Measurements from ENCODE around the gene ARID2.

Gene ARID2

GRCh38 chr12:45725631-45726602, 3.6 kb upstream of the ARID2 start:
- H3K9me3 ChIP-seq (replicated peaks; ENCODE audit: low read length) = no peaks in the 10 kb centered on the region
- H3K36me3 ChIP-seq (ENCODE audit: insufficient read depth, low read length) = no peaks in the 10 kb centered on the region
- peak overlapping the region; percentile 95 for H3K9ac ChIP-seq (ENCODE audit: low read depth, low read length)
- H3K27me3 ChIP-seq (ENCODE audit: control insufficient read depth, insufficient read depth, low read length) = no peaks in the 10 kb centered on the region
- H3K4me2 ChIP-seq (ENCODE audit: low read length) = peak overlapping the region; percentile 89
- H3K4me1 ChIP-seq (ENCODE audit: control insufficient read depth, insufficient read depth, low read length) = peaks cover 4% of the 10 kb centered on the region
- H3K4me3 ChIP-seq (ENCODE audit: low read length) = peak overlapping the region; percentile 87

- H3K4me1 ChIP-seq (ENCODE audit: control insufficient read depth, insufficient read depth, low read length) = peaks cover 4% of the 10 kb centered on the region
Observed at GRCh38 chr12:45726603-45727300, 2.8 kb upstream of the ARID2 start.

GRCh38 chr12:45727301-45727979, 2.1 kb upstream of the ARID2 start:
- H3K9ac ChIP-seq (ENCODE audit: low read depth, low read length) = peak overlapping the region; percentile 95
- no peaks in the 10 kb centered on the region for H3K36me3 ChIP-seq (ENCODE audit: insufficient read depth, low read length)
- H3K4me2 ChIP-seq (ENCODE audit: low read length) = peak overlapping the region; percentile 89
- no peaks in the 10 kb centered on the region for H3K9me3 ChIP-seq (replicated peaks; ENCODE audit: low read length)
- H3K4me3 ChIP-seq (ENCODE audit: low read length) = peak overlapping the region; percentile 87
- no peaks in the 10 kb centered on the region for H3K27me3 ChIP-seq (ENCODE audit: control insufficient read depth, insufficient read depth, low read length)
- H3K4me1 ChIP-seq (ENCODE audit: control insufficient read depth, insufficient read depth, low read length) = peaks cover 9% of the 10 kb centered on the region

More at GRCh38 chr12:45726603-45727300, 2.8 kb upstream of the ARID2 start:
- Histone ChIP-seq H3K4me3 (ENCODE audit: low read length) (peak overlapping the region; percentile 87), H3K9ac (ENCODE audit: low read depth, low read length) (peak overlapping the region; percentile 95), H3K27me3 (ENCODE audit: control insufficient read depth, insufficient read depth, low read length) (no peaks in the 10 kb centered on the region), H3K4me2 (ENCODE audit: low read length) (peak overlapping the region; percentile 89), H3K9me3 (replicated peaks; ENCODE audit: low read length) (no peaks in the 10 kb centered on the region), H3K36me3 (ENCODE audit: insufficient read depth, low read length) (no peaks in the 10 kb centered on the region)

GRCh38 chr12:45727980-45728629, 1.4 kb upstream of the ARID2 start:
- no peaks in the 10 kb centered on the region for H3K27me3 ChIP-seq (ENCODE audit: control insufficient read depth, insufficient read depth, low read length)
- no peaks in the 10 kb centered on the region for H3K36me3 ChIP-seq (ENCODE audit: insufficient read depth, low read length)
- peak overlapping the region; percentile 95 for H3K9ac ChIP-seq (ENCODE audit: low read depth, low read length)
- H3K4me3 ChIP-seq (ENCODE audit: low read length) = peak overlapping the region; percentile 87
- H3K4me1 ChIP-seq (ENCODE audit: control insufficient read depth, insufficient read depth, low read length) = peaks cover 15% of the 10 kb centered on the region
- H3K9me3 ChIP-seq (replicated peaks; ENCODE audit: low read length) = no peaks in the 10 kb centered on the region
- peak overlapping the region; percentile 89 for H3K4me2 ChIP-seq (ENCODE audit: low read length)

GRCh38 chr12:45728630-45729232, 775 bp upstream of the ARID2 start:
- peak overlapping the region; percentile 89 for H3K4me2 ChIP-seq (ENCODE audit: low read length)
- no peaks in the 10 kb centered on the region for H3K9me3 ChIP-seq (replicated peaks; ENCODE audit: low read length)
- H3K4me3 ChIP-seq (ENCODE audit: low read length) = peak overlapping the region; percentile 87
- H3K27me3 ChIP-seq (ENCODE audit: control insufficient read depth, insufficient read depth, low read length) = no peaks in the 10 kb centered on the region
- H3K36me3 ChIP-seq (ENCODE audit: insufficient read depth, low read length) = no peaks in the 10 kb centered on the region
- peaks cover 20% of the 10 kb centered on the region for H3K4me1 ChIP-seq (ENCODE audit: control insufficient read depth, insufficient read depth, low read length)
- peak overlapping the region; percentile 95 for H3K9ac ChIP-seq (ENCODE audit: low read depth, low read length)

GRCh38 chr12:45730084-45730347, 510 bp downstream of the ARID2 start:
- Histone ChIP-seq H3K4me2 (ENCODE audit: low read length) (peak overlapping the region; percentile 74), H3K36me3 (ENCODE audit: insufficient read depth, low read length) (no peaks in the 10 kb centered on the region), H3K9ac (ENCODE audit: low read depth, low read length) (peak overlapping the region; percentile 94), H3K27me3 (ENCODE audit: control insufficient read depth, insufficient read depth, low read length) (no peaks in the 10 kb centered on the region), H3K4me3 (ENCODE audit: low read length) (peak overlapping the region; percentile 87), H3K4me1 (ENCODE audit: control insufficient read depth, insufficient read depth, low read length) (peaks cover 19% of the 10 kb centered on the region), H3K9me3 (replicated peaks; ENCODE audit: low read length) (no peaks in the 10 kb centered on the region)

GRCh38 chr12:45730348-45731189, 1.1 kb downstream of the ARID2 start:
- no peaks in the 10 kb centered on the region for H3K36me3 ChIP-seq (ENCODE audit: insufficient read depth, low read length)
- H3K4me1 ChIP-seq (ENCODE audit: control insufficient read depth, insufficient read depth, low read length) = peaks cover 16% of the 10 kb centered on the region
- peak overlapping the region; percentile 76 for H3K4me2 ChIP-seq (ENCODE audit: low read length)
- H3K4me3 ChIP-seq (ENCODE audit: low read length) = peak overlapping the region; percentile 87
- H3K27me3 ChIP-seq (ENCODE audit: control insufficient read depth, insufficient read depth, low read length) = no peaks in the 10 kb centered on the region
- no peaks in the 10 kb centered on the region for H3K9me3 ChIP-seq (replicated peaks; ENCODE audit: low read length)
- peak overlapping the region; percentile 94 for H3K9ac ChIP-seq (ENCODE audit: low read depth, low read length)

- H3K27me3 ChIP-seq (ENCODE audit: control insufficient read depth, insufficient read depth, low read length) = no peaks in the 10 kb centered on the region
- H3K9me3 ChIP-seq (replicated peaks; ENCODE audit: low read length) = no peaks in the 10 kb centered on the region
- H3K4me1 ChIP-seq (ENCODE audit: control insufficient read depth, insufficient read depth, low read length) = peaks cover 16% of the 10 kb centered on the region
- peak overlapping the region; percentile 87 for H3K4me3 ChIP-seq (ENCODE audit: low read length)
- no peaks in the 10 kb centered on the region for H3K36me3 ChIP-seq (ENCODE audit: insufficient read depth, low read length)
- H3K9ac ChIP-seq (ENCODE audit: low read depth, low read length) = peak overlapping the region; percentile 94
- H3K4me2 ChIP-seq (ENCODE audit: low read length) = peak overlapping the region; percentile 76
Observed at GRCh38 chr12:45731190-45731775, 1.8 kb downstream of the ARID2 start.

- Histone ChIP-seq H3K27me3 (ENCODE audit: control insufficient read depth, insufficient read depth, low read length) (no peaks in the 10 kb centered on the region), H3K36me3 (ENCODE audit: insufficient read depth, low read length) (no peaks in the 10 kb centered on the region), H3K4me1 (ENCODE audit: control insufficient read depth, insufficient read depth, low read length) (peaks cover 16% of the 10 kb centered on the region), H3K9ac (ENCODE audit: low read depth, low read length) (peak overlapping the region; percentile 94), H3K4me2 (ENCODE audit: low read length) (peak overlapping the region; percentile 76), H3K9me3 (replicated peaks; ENCODE audit: low read length) (no peaks in the 10 kb centered on the region), H3K4me3 (ENCODE audit: low read length) (peak overlapping the region; percentile 87)
Observed at GRCh38 chr12:45732250-45732649, 2.7 kb downstream of the ARID2 start.

- Histone ChIP-seq H3K4me3 (ENCODE audit: low read length) (peak overlapping the region; percentile 27), H3K4me1 (ENCODE audit: control insufficient read depth, insufficient read depth, low read length) (peaks cover 16% of the 10 kb centered on the region), H3K27me3 (ENCODE audit: control insufficient read depth, insufficient read depth, low read length) (no peaks in the 10 kb centered on the region), H3K4me2 (ENCODE audit: low read length) (peak overlapping the region; percentile 76), H3K36me3 (ENCODE audit: insufficient read depth, low read length) (peaks cover 5% of the 10 kb centered on the region), H3K9ac (ENCODE audit: low read depth, low read length) (peak overlapping the region; percentile 94), H3K9me3 (replicated peaks; ENCODE audit: low read length) (no peaks in the 10 kb centered on the region)
Observed at GRCh38 chr12:45732936-45733335, 3.4 kb downstream of the ARID2 start.

Data from skeletal muscle satellite cell (primary cell).